GM23338 (cell line): ENCODE results near the gene EXOC4. TPM values are rescaled to one million over a fixed set of nuclear protein-coding genes. Genes with fewer than 3 reads are reported as not detected.

Experiments
- ATAC-seq: fragments of 200-7000 bp; cut with Tn5 transposase; 3 replicates; pipeline ENCODE4 v1.9.1; 2020
- DNase-seq: peaks from one replicate; pipeline ENCODE4 v3.0.0-alpha.2; 2015; ENCODE audit warnings: low spot score
- H2AFZ ChIP-seq: fragments of 200-600 bp; sonication (generic); 2 replicates; pipeline ENCODE4 v1.8.0; 2016; ENCODE audit warnings: antibody characterized with exemption, mild to moderate bottlenecking, moderate library complexity
- H3F3A ChIP-seq: fragments of 200-600 bp; sonication (generic); replicated peaks from 2 replicates; pipeline ENCODE4 v1.8.0; 2017; ENCODE audit warnings: antibody characterized with exemption, mixed run types, low read depth
- H3K27ac ChIP-seq: fragments of 200-600 bp; sonication (generic); 2 replicates; pipeline ENCODE4 v1.6.1; 2016; ENCODE audit warnings: low read depth
- H3K27me3 ChIP-seq: fragments of 200-600 bp; sonication (generic); 2 replicates; pipeline ENCODE4 v1.8.0; 2016; ENCODE audit warnings: mild to moderate bottlenecking, mixed run types, moderate library complexity; ENCODE audit not compliant: insufficient read depth
- H3K36me3 ChIP-seq: fragments of 200-600 bp; sonication (generic); 2 replicates; pipeline ENCODE4 v1.8.0; 2016; ENCODE audit warnings: mild to moderate bottlenecking; ENCODE audit not compliant: insufficient read depth
- H3K4me1 ChIP-seq: fragments of 200-600 bp; sonication (generic); 2 replicates; pipeline ENCODE4 v1.8.0; 2016; ENCODE audit warnings: mild to moderate bottlenecking, moderate library complexity; ENCODE audit not compliant: insufficient read depth
- H3K4me2 ChIP-seq: fragments of 200-600 bp; sonication (generic); 2 replicates; pipeline ENCODE4 v1.7.1; 2017; ENCODE audit warnings: mixed run types
- H3K4me3 ChIP-seq: fragments of 200-600 bp; sonication (generic); 2 replicates; pipeline ENCODE4 v1.6.1; 2016; ENCODE audit warnings: mixed run types
- H3K79me2 ChIP-seq: fragments of 200-600 bp; sonication (generic); replicated peaks from 2 replicates; pipeline ENCODE4 v1.8.0; 2017; ENCODE audit warnings: mild to moderate bottlenecking; ENCODE audit not compliant: insufficient read depth
- H3K9me2 ChIP-seq: fragments of 200-600 bp; sonication (generic); 2 replicates; pipeline ENCODE4 v1.8.0; 2017; ENCODE audit not compliant: insufficient read depth
- H4K20me1 ChIP-seq: fragments of 200-600 bp; sonication (generic); replicated peaks from 2 replicates; pipeline ENCODE4 v1.8.0; 2017; ENCODE audit warnings: mild to moderate bottlenecking; ENCODE audit not compliant: insufficient read depth
- H3K27ac Mint-ChIP-seq: 2 replicates; pipeline ENCODE4 v1.8.0; 2020; ENCODE audit warnings: inconsistent platforms, mild to moderate bottlenecking, moderate library complexity, mixed read lengths
- H3K27me3 Mint-ChIP-seq: 3 replicates; pipeline ENCODE4 v1.8.0; 2022; ENCODE audit warnings: low read depth, mild to moderate bottlenecking, moderate library complexity, mixed read lengths, inconsistent platforms; ENCODE audit not compliant: insufficient read depth, poor library complexity
- H3K36me3 Mint-ChIP-seq: 3 replicates; pipeline ENCODE4 v1.8.0; 2021; ENCODE audit warnings: low read depth, mild to moderate bottlenecking, inconsistent platforms, moderate library complexity, mixed read lengths
- H3K4me1 Mint-ChIP-seq: 3 replicates; pipeline ENCODE4 v1.8.0; 2020; ENCODE audit warnings: mild to moderate bottlenecking, inconsistent platforms, mixed read lengths
- H3K4me3 Mint-ChIP-seq: 3 replicates; pipeline ENCODE4 v1.8.0; 2021; ENCODE audit warnings: moderate library complexity, mild to moderate bottlenecking, inconsistent platforms, mixed read lengths
- H3K9me3 Mint-ChIP-seq: 3 replicates; pipeline ENCODE4 v1.8.0; 2020; ENCODE audit warnings: moderate library complexity, mild to moderate bottlenecking, inconsistent platforms, mixed read lengths
- CREB1 ChIP-seq: fragments of 250-450 bp; sonication (Bioruptor Pico); IDR thresholded peaks from 2 replicates; pipeline ENCODE4 v1.5.0; 2020; ENCODE audit warnings: low read depth, mild to moderate bottlenecking, moderate library complexity
- CTCF ChIP-seq, 2 experiments: fragments of 200-600 bp in 1 of 2; sonication (generic) in 1 of 2; conservative IDR thresholded peaks; 2 replicates each; pipeline versions ENCODE4 v1.5.1 to v1.6.1; 2016 to 2017; ENCODE audit warnings: antibody characterized with exemption in 2 of 2, low read depth in 2 of 2, mild to moderate bottlenecking in 2 of 2, moderate library complexity in 1 of 2
- ETS1 ChIP-seq: IDR thresholded peaks from 2 replicates; pipeline ENCODE4 v1.6.1; 2016; ENCODE audit warnings: antibody characterized with exemption
- EZH2 ChIP-seq: fragments of 200-600 bp; sonication (generic); IDR thresholded peaks from one replicate; pipeline ENCODE4 v1.8.0; 2017; ENCODE audit warnings: antibody characterized with exemption, mild to moderate bottlenecking, low read depth; ENCODE audit not compliant: unreplicated experiment
- EZH2phosphoT487 ChIP-seq: fragments of 200-600 bp; sonication (generic); IDR thresholded peaks from one replicate; pipeline ENCODE4 v1.8.1; 2018; ENCODE audit warnings: antibody characterized with exemption; ENCODE audit not compliant: unreplicated experiment
- JUNB ChIP-seq: IDR thresholded peaks from one replicate; pipeline ENCODE4 v1.6.1; 2016; ENCODE audit warnings: antibody characterized with exemption; ENCODE audit not compliant: unreplicated experiment
- NANOG ChIP-seq: IDR thresholded peaks from 2 replicates; pipeline ENCODE4 v1.6.1; 2016; ENCODE audit warnings: antibody characterized with exemption, borderline replicate concordance
- POLR2AphosphoS5 ChIP-seq: IDR thresholded peaks from 2 replicates; pipeline ENCODE4 v1.6.1; 2016; ENCODE audit warnings: antibody characterized with exemption, low read depth
- STAT1 ChIP-seq: IDR thresholded peaks from one replicate; pipeline ENCODE4 v1.6.1; 2016; ENCODE audit warnings: antibody characterized with exemption; ENCODE audit not compliant: unreplicated experiment
- ZNF114 ChIP-seq: fragments of 250-450 bp; sonication (Bioruptor Pico); IDR thresholded peaks from 2 replicates; pipeline ENCODE4 v1.5.0; 2020; ENCODE audit warnings: mild to moderate bottlenecking, moderate library complexity
- ZNF331 ChIP-seq: fragments of 250-450 bp; sonication (Bioruptor Pico); IDR thresholded peaks from 2 replicates; pipeline ENCODE4 v1.5.0; 2020; ENCODE audit warnings: low read depth, mild to moderate bottlenecking, moderate library complexity
- ZNF462 ChIP-seq: fragments of 250-450 bp; sonication (Bioruptor Pico); IDR thresholded peaks from 2 replicates; pipeline ENCODE4 v1.5.0; 2020; ENCODE audit warnings: mild to moderate bottlenecking, moderate library complexity
- polyA plus RNA-seq: library from polyadenylated mRNA; unstranded; fragments of >200 nt; fragmentation: Nextera tagmentation; extraction: Ambion mirVana; gene quantifications from 2 replicates; pipeline ENCODE4 v1.2.1, GENCODE V29; 2016
- total RNA-seq: library from RNA; depleted of rRNA; stranded (reverse); fragments of >200 nt; shearing (Covaris generic); gene quantifications from 2 replicates; pipeline ENCODE4 v1.2.3, GENCODE V29; 2014

The EXOC4 gene
- total and polyA plus RNA-seq, 2 experiments from 2014 or later = 37.5 to 52.7 TPM

GRCh38 chr7:133761443-133761842 lies 508.6 kb downstream of the EXOC4 start:
- no peaks in the 10 kb centered on the region for H3K36me3 Mint-ChIP-seq
- TF ChIP-seq EZH2 (no peak), CREB1 (no peak), POLR2AphosphoS5 (no peak), CTCF (conservative IDR thresholded peaks at IDR 0.05; ENCODE audit: low read depth in 2 of 2) (no peak), EZH2phosphoT487 (no peak), ZNF114 (CRISPR knock-in tag) (no peak), JUNB (no peak), NANOG (no peak), STAT1 (no peak)
- H3K4me1 Mint-ChIP-seq = peaks cover 21% of the 10 kb centered on the region; the same call in 2 of the 3 replicates
- Histone ChIP-seq H2AFZ (no peak overlapping the region), H3K27ac (no peak overlapping the region), H3K27me3 (no peaks in the 10 kb centered on the region), H3K4me1 (peaks cover 5% of the 10 kb centered on the region), H4K20me1 (no peaks in the 10 kb centered on the region), H3K4me3 (no peak overlapping the region), H3K36me3 (no peaks in the 10 kb centered on the region), H3K4me2 (no peak overlapping the region), H3K79me2 (no peaks in the 10 kb centered on the region), H3F3A (no peaks in the 10 kb centered on the region), H3K9me2 (no peaks in the 10 kb centered on the region)
- H3K4me3 Mint-ChIP-seq = no peak overlapping the region
- H3K27me3 Mint-ChIP-seq = no peaks in the 10 kb centered on the region
- H3K9me3 Mint-ChIP-seq = no peaks in the 10 kb centered on the region
- DNase-seq = no peak
- H3K27ac Mint-ChIP-seq = no peak overlapping the region
- ATAC-seq = no peak

- ATAC-seq = no peak
- TF ChIP-seq ETS1 (no peak), JUNB (no peak), CREB1 (no peak), STAT1 (no peak), EZH2 (no peak), EZH2phosphoT487 (no peak), ZNF462 (no peak), ZNF331 (CRISPR knock-in tag) (no peak), POLR2AphosphoS5 (no peak)
- H3K27me3 ChIP-seq = no peaks in the 10 kb centered on the region
- H2AFZ ChIP-seq = no peak overlapping the region
- DNase-seq = no peak
- Mint-ChIP-seq H3K36me3 (no peaks in the 10 kb centered on the region), H3K27ac (no peak overlapping the region), H3K27me3 (no peaks in the 10 kb centered on the region), H3K9me3 (no peaks in the 10 kb centered on the region), H3K4me3 (no peak overlapping the region), H3K4me1 (peaks cover 31% of the 10 kb centered on the region)
- no peaks in the 10 kb centered on the region for H3K79me2 ChIP-seq
- H3K27ac ChIP-seq = no peak overlapping the region
- H3F3A ChIP-seq = no peaks in the 10 kb centered on the region
- no peaks in the 10 kb centered on the region for H4K20me1 ChIP-seq
- peaks cover 20% of the 10 kb centered on the region for H3K4me1 ChIP-seq
- H3K4me2 ChIP-seq = no peak overlapping the region
- H3K9me2 ChIP-seq = no peaks in the 10 kb centered on the region
- no peaks in the 10 kb centered on the region for H3K36me3 ChIP-seq
- H3K4me3 ChIP-seq = no peak overlapping the region
Measured at GRCh38 chr7:133763076-133763640, 510.3 kb downstream of the EXOC4 start.
